HAP-1 (cell line): ENCODE measurements around the gene KRT24.

Source experiments
- DNase-seq, 2 experiments: peaks; one replicate each; pipeline ENCODE4 v3.0.0-alpha.2; 2016 to 2020; ENCODE audit warnings: low spot score in 2 of 2
- H3K27me3 ChIP-seq: fragments of 250-450 bp; sonication (Bioruptor Pico); 2 replicates; pipeline ENCODE4 v1.5.1; 2020; ENCODE audit warnings: low read depth, mild to moderate bottlenecking, moderate library complexity
- H3K36me3 ChIP-seq: fragments of 250-450 bp; sonication (Bioruptor Pico); replicated peaks from 2 replicates; pipeline ENCODE4 v1.5.1; 2020; ENCODE audit warnings: mild to moderate bottlenecking
- H3K4me1 ChIP-seq: fragments of 250-450 bp; sonication (Bioruptor Pico); 2 replicates; pipeline ENCODE4 v1.5.1; 2020; ENCODE audit warnings: mild to moderate bottlenecking
- H3K4me3 ChIP-seq: fragments of 250-450 bp; sonication (Bioruptor Pico); 2 replicates; pipeline ENCODE4 v1.5.1; 2020; ENCODE audit warnings: mild to moderate bottlenecking, moderate library complexity
- H3K9me3 ChIP-seq: fragments of 250-450 bp; sonication (Bioruptor Pico); 2 replicates; pipeline ENCODE4 v1.5.1; 2020; ENCODE audit warnings: mild to moderate bottlenecking, moderate library complexity
- in situ Hi-C: fragments of 300-500 bp; cut with MboI; formaldehyde crosslinking; loops from 3 replicates; pipeline ENCODE4 v1.14.3; 2020; ENCODE audit warnings: low sequenced_read_pairs, inconsistent platforms, mixed read lengths

The KRT24 gene

DNA sequence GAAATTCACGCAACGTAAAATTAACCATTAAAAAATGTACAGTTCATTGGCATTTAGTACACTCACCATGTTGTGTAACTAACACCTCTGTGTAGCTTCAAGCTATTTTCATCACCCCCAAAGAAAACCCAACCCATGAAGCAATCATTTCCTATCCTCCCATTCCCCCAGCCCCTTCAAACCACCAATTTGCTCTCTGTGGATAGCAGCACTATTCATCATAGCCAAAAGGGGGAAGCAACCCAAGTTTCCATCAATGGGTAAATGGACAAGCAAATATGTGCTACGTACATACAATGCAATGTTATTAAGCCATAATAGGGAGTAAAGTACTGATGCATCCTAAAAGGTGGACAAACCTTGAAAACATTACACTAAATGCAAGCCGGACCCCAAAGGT lies 27.6 kb downstream of the KRT24 start:
- no peak for DNase-seq
- Histone ChIP-seq H3K4me1 (peaks cover 6% of the 10 kb centered on the region), H3K27me3 (peaks cover 29% of the 10 kb centered on the region), H3K9me3 (no peaks in the 10 kb centered on the region), H3K4me3 (no peak overlapping the region), H3K36me3 (no peaks in the 10 kb centered on the region)
- in situ Hi-C loops, result no loop called here

DNA sequence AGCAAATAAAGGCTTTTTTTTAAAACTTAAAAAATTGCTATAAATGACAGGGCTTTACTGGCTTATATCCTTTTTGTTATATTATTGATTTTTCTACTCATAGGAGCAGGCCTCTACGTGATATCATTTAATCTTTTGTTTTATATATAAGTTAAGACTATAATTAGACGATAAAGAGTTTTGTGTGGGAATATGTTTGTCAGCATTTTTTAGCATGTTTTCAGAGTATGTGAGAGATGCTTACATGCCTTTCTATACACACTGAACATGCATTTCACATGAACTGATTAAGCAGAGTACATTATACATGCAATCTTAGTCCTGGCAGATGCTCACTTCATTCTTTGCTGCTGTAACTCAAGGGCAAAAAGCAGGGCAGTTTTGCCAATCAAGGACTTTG lies 30.9 kb downstream of the KRT24 start:
- Histone ChIP-seq H3K27me3 (peaks cover 21% of the 10 kb centered on the region), H3K9me3 (no peaks in the 10 kb centered on the region), H3K4me3 (no peak overlapping the region), H3K36me3 (no peaks in the 10 kb centered on the region), H3K4me1 (peaks cover 10% of the 10 kb centered on the region)
- DNase-seq, result no peak
- in situ Hi-C loops, result no loop called here

DNA sequence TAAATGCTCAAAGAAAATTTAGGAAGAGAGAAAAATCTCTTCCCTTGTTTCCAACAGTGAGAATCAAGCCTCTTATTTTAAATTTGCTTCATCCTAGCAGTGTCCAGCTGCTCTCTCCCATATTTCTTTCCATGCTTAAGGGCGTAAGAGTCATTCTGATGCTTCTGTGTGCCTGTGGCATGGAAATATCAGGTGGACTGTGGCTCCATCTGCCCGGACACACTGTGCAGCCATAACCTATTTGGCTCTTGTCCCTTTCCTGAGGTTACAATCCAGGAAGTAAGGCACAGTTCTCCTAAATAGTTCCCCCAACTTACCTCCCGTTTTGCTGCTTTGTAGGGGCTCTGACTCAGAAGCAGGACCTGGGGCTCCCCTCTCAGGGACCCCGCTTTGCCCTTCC lies 32.3 kb downstream of the KRT24 start:
- H3K36me3 ChIP-seq, result no peaks in the 10 kb centered on the region
- H3K9me3 ChIP-seq, result no peaks in the 10 kb centered on the region
- H3K27me3 ChIP-seq, result peaks cover 9% of the 10 kb centered on the region
- in situ Hi-C loops, result no loop called here
- H3K4me3 ChIP-seq, result no peak overlapping the region
- DNase-seq, result peak; percentile 21 to 32
- peaks cover 10% of the 10 kb centered on the region for H3K4me1 ChIP-seq

DNA sequence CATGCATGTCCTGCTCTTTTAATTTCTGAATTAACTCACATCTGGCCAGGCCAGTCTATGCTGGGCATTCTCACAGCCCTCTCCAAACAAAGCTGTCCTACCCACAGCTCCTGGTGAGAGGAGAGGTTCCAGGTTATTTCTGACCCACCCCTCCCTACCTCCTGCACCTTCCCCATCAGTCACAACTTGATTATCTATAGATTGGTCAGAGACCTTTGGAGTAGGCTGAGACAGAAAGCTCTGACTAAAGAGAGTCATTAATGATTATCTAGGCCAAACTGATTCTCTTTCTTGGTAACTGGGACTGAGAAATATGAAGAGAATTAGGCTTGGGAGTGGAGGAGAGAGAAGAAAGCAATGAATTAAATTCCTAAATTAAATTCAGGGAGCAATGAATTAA lies 37.2 kb downstream of the KRT24 start:
- no peak for DNase-seq
- no peaks in the 10 kb centered on the region for H3K9me3 ChIP-seq
- no peaks in the 10 kb centered on the region for H3K27me3 ChIP-seq
- H3K36me3 ChIP-seq, result no peaks in the 10 kb centered on the region
- no peak overlapping the region for H3K4me3 ChIP-seq
- in situ Hi-C loops, result no loop called here
- H3K4me1 ChIP-seq, result peaks cover 9% of the 10 kb centered on the region

DNA sequence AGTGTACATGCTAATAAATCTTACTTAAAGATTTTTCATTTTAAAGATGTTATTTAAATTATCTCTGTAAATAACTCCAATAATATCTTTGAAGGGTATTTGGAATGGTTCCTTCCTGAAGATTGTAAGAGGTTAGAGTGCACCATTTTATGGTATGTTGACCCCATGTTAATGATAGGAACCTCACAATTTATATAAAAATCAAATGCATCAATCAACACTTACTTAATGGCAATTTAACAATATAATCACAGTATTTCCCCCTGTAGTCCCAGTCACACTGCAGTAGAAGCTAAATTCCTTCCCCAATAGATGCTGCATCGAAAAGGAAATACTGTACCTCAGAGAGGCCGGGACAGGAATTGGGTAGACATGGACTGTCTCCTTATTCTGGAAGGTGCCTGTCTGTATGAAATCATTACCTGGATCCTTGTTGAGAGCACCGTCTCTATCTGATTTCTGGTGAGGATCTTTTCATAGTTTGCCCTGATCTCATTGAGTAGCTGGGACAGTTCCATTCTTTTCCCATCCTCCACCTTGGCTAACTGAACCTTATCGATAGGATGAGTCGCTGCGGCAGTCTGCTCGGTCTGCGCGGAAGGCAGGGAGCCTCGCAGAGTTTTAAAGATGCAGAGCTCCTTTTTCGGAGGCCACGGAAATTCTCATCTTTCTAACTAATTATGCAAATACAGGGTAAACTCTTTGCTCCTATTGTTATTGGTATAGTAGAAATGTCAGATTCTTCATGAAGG lies 38.8 kb downstream of the KRT24 start, which contains the start of gene KRT222:
TSS of gene KRT222 (minus strand) at position 596 of the 752 bp plus-strand sequence. CDS start at position 518, 78 bp downstream.
- Histone ChIP-seq H3K36me3 (no peaks in the 10 kb centered on the region), H3K9me3 (no peaks in the 10 kb centered on the region), H3K27me3 (no peaks in the 10 kb centered on the region), H3K4me3 (no peak within 1 kb of the TSS), H3K4me1 (no peaks in the 10 kb centered on the region)
- in situ Hi-C loops, result no loop called here
- DNase-seq, result no peak

DNA sequence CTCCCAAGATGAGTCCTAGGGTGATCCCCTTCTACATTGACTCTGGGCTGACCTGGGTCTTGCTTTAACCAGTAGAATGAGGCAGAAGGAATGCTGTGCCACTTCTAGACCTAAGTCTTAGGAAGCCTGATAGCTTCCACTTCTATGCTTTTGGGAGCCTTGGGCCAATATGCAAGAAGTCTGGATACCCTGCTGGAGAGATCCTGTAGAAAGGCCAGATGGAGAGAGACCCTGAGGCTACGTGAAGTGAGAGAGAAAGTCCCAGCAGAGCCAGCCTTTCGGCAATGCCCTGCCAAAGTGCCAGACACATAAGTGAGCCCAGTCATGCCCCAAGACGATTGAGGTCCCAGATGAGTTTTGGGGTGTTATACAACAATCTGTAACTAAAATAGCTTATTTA lies 40.3 kb downstream of the KRT24 start:
- DNase-seq, result no peak
- no peaks in the 10 kb centered on the region for H3K27me3 ChIP-seq
- H3K4me3 ChIP-seq, result no peak overlapping the region
- H3K9me3 ChIP-seq, result no peaks in the 10 kb centered on the region
- in situ Hi-C loops, result no loop called here
- H3K4me1 ChIP-seq, result no peaks in the 10 kb centered on the region
- H3K36me3 ChIP-seq, result no peaks in the 10 kb centered on the region

DNA sequence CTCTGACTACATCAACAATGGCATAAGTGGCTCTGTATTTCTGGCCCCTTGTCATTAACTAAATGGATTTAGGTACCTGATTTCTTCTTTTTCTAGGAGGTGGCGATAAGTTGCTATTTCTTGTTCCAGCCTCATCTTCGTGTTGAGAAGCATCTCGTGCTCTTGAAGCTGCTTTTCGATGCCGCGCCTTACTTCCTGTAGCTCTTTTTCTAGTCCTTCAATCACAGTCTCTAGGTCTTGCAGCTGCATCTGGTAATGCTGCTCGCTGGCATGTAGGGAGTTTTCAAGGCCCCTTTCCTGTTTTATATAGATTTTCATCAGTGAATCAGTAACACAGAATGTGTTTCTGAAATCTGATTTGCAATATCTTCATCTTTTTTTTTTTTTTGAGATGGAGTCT lies 43.6 kb downstream of the KRT24 start:
- H3K27me3 ChIP-seq, result no peaks in the 10 kb centered on the region
- in situ Hi-C loops, result no loop called here
- no peak overlapping the region for H3K4me3 ChIP-seq
- no peaks in the 10 kb centered on the region for H3K9me3 ChIP-seq
- no peak for DNase-seq
- H3K36me3 ChIP-seq, result no peaks in the 10 kb centered on the region
- peaks cover 4% of the 10 kb centered on the region for H3K4me1 ChIP-seq

DNA sequence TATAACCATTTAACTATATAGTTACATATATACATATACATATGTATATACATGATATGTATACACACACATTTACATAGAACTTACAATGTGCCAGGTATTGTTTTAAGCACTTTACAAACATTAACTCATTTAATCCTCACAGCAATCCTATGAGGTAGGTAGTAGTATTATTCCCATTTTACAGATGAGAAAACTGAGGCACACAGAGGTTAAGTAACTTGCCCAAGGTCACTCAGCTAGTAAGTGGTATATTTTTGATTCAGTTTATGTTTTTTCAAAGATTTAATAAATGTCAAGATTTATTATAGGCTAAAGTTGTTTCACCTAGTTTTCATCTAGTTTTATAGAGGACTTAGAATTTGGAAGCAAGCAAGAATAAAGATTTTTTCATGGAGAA lies 45.2 kb downstream of the KRT24 start:
- in situ Hi-C loops, result no loop called here
- Histone ChIP-seq H3K4me1 (peaks cover 4% of the 10 kb centered on the region), H3K27me3 (no peaks in the 10 kb centered on the region), H3K9me3 (no peaks in the 10 kb centered on the region), H3K36me3 (no peaks in the 10 kb centered on the region), H3K4me3 (no peak overlapping the region)
- DNase-seq, result no peak

DNA sequence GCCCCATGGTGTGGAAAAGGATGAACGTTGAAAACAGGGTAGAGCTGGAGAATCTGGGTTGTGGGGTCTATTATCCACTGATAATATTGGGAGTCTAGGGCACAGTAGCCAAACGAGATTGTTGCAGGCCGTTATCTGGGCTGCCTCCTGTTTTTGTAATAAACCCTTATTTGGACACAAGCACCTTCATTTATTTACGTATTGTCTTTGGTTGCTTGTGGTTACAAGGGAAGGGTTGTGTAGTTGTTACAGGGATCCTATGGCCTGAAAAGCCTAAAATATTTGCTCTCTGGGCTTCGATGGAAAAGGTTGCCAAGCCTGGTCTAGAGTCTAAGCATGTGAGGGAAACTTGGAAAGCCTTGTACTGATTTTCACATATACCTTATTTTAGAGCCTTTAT lies 51.6 kb downstream of the KRT24 start:
- DNase-seq, result no peak
- Histone ChIP-seq H3K36me3 (peaks cover 5% of the 10 kb centered on the region), H3K27me3 (no peaks in the 10 kb centered on the region), H3K4me1 (peaks cover 9% of the 10 kb centered on the region), H3K9me3 (no peaks in the 10 kb centered on the region), H3K4me3 (no peak overlapping the region)
- in situ Hi-C loops, result no loop called here

DNA sequence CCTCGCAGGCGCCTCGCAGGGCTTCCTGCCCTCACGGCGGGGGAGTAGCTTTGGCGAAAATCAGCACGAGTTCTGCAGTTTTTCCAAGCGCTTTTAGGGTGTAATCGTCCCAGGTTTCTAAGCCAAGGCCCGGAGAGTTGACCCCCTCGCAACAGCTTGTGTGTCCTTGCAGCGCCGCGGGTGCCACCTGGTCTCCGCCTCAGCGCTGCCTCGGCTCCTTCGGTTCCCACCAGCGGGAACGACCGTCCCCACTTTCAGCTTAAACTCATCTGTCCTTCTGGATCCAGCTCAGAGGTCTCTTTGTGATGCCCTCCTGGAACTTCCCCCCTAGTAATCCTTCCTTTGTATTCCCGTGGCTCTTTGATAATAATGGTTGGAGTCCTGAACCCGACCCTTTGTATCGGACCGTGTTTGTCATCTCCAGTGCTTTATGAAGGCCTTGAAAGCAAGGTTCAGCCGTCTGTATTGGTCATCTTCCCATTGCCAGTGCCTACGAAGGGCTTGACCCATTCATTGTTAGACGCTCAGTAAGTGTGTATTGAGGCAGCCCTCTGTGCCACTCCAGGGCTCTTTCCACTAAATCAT lies 55.1 kb downstream of the KRT24 start:
- Histone ChIP-seq H3K4me3 (peak overlapping the region; percentile 89), H3K9me3 (no peaks in the 10 kb centered on the region), H3K27me3 (no peaks in the 10 kb centered on the region), H3K4me1 (peaks cover 10% of the 10 kb centered on the region), H3K36me3 (peaks cover 20% of the 10 kb centered on the region)
- peak; percentile 54 to 66 for DNase-seq
- in situ Hi-C loops, result no loop called here
